BJ (cell line): Measurements from ENCODE around the gene REG1B. TPM values are rescaled to one million over a fixed set of nuclear protein-coding genes. Genes with fewer than 3 reads are reported as not detected.

Source experiments
- CTCF ChIA-PET: fragments of 350-600 bp; formaldehyde crosslinking; extraction: SDS; loops from one replicate; lab custom pipeline; 2021; ENCODE audit warnings: antibody characterized with exemption, inconsistent platforms; lab: Yijun Ruan, JAX
- POLR2A ChIA-PET: fragments of 300-600 bp; sonication (Branson Sonifier 250); formaldehyde crosslinking; extraction: SDS; loops from one replicate; lab custom pipeline; 2021; ENCODE audit warnings: antibody characterized with exemption; lab: Charles Lee
- DNase-seq: peaks from one replicate; pipeline ENCODE4 v3.0.0-alpha.2; 2011; ENCODE audit warnings: low read depth
- H3K27me3 ChIP-seq: 2 replicates; pipeline ENCODE4 v1.6.0; 2011; ENCODE audit warnings: low read length; ENCODE audit not compliant: control insufficient read depth, insufficient read depth
- H3K36me3 ChIP-seq: 2 replicates; pipeline ENCODE4 v1.5.1; 2011; ENCODE audit warnings: low read length; ENCODE audit not compliant: control insufficient read depth, insufficient read depth
- H3K4me3 ChIP-seq: 2 replicates; pipeline ENCODE4 v1.5.1; 2011; ENCODE audit warnings: low read depth, mild to moderate bottlenecking, control low read depth, low read length
- polyA plus RNA-seq: library from polyadenylated mRNA; depleted of rRNA; stranded (reverse); fragments of >200 nt; gene quantifications from 2 replicates; pipeline ENCODE4 v1.2.3, GENCODE V29; 2011
- TF ChIP-seq, protein P1 (sequence below): IDR thresholded peaks from 2 replicates; pipeline ENCODE4 v1.5.1; 2011; ENCODE audit warnings: low read depth, mild to moderate bottlenecking, control low read depth, inconsistent platforms, low read length, moderate library complexity; ENCODE audit not compliant: insufficient read depth

The REG1B gene
- polyA plus RNA-seq, 1 experiment: not detected

DNA sequence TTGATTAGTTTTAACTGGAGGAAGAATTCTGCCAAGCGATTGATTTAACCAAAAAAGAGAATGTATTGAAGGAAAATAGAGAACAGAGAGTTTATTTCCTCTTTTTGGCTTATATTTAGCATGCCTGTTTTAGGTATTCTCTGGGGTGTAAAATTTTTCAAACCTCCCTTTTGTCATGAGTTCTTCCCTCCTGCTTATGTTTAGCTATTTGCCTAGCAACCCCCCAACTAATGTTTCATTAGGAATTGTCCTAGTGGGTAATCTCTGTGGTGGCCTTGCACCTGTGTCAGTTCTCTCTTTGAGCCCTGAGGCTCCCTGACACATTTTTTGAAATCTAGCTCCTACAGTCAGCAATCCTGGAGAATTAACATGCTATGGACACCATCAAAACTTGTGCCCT lies 12.5 kb upstream of the REG1B start:
- TF ChIP-seq, protein P1, sequence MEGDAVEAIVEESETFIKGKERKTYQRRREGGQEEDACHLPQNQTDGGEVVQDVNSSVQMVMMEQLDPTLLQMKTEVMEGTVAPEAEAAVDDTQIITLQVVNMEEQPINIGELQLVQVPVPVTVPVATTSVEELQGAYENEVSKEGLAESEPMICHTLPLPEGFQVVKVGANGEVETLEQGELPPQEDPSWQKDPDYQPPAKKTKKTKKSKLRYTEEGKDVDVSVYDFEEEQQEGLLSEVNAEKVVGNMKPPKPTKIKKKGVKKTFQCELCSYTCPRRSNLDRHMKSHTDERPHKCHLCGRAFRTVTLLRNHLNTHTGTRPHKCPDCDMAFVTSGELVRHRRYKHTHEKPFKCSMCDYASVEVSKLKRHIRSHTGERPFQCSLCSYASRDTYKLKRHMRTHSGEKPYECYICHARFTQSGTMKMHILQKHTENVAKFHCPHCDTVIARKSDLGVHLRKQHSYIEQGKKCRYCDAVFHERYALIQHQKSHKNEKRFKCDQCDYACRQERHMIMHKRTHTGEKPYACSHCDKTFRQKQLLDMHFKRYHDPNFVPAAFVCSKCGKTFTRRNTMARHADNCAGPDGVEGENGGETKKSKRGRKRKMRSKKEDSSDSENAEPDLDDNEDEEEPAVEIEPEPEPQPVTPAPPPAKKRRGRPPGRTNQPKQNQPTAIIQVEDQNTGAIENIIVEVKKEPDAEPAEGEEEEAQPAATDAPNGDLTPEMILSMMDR: no peak
- ChIA-PET POLR2A (no interaction called here), CTCF (interaction anchor here (1.8 kb wide), 1 partner anchor 13 kb away, joined by 4 read pairs; no protein-coding TSS in a partner anchor)
- Histone ChIP-seq H3K27me3 (no peaks in the 10 kb centered on the region), H3K36me3 (no peaks in the 10 kb centered on the region), H3K4me3 (no peak overlapping the region)
- DNase-seq: no peak

DNA sequence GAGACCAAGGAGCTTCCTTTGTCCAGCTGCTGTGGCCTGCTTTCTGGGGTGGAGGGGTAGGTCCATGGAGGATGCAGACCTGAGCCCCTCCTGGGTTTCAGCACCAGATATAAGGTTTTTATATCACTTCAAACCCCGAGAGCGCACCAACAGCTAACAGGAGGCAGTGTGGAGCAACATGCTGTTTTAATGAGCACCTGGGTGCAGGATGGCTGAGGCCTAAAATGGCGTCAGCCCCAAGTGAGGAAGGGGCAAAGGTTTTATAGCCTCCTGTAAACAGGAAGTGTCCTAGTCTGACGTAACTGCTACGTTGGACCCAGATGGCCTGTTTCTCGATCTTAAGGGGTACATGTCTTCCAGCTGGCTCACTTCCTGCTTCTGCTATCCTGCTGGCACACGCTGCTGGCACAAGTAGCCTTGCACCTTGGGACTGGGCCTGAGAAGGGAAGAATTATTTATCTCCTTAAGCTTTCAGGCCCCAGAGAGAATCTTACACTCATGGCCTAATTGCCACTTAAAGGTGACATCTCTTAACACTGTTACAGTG lies 11.4 kb upstream of the REG1B start:
- Histone ChIP-seq H3K27me3 (no peaks in the 10 kb centered on the region), H3K36me3 (no peaks in the 10 kb centered on the region), H3K4me3 (no peak overlapping the region)
- TF ChIP-seq, protein P1: no peak
- POLR2A ChIA-PET: no interaction called here
- no peak for DNase-seq
- CTCF ChIA-PET: interaction anchor here (1.8 kb wide), 1 partner anchor 14 kb away, joined by 4 read pairs; no protein-coding TSS in a partner anchor

DNA sequence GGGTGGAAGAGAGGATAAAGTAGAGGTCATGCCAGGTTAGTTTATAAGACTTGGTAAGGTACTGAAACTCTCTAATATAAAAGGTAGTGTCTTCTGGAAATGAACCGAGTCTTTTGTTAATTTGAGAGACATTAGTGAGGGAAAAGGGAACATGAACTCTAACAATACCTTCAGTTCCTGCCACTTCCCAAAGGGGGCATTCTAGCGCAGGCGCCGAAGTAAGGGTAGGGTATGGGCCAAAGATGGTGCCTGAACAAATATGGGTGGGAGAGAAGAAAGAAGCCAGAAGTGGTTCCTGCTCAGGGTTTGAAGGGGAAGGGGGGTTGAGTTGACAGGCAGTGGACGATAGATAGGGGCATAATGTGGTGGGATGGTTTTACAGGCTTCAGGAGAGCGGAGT lies 10.1 kb upstream of the REG1B start:
- TF ChIP-seq, protein P1: no peak

GRCh38 chr2:79090693-79091092 lies 2.9 kb upstream of the REG1B start:
- POLR2A ChIA-PET: no interaction called here
- no peak for DNase-seq
- CTCF ChIA-PET: no interaction called here

More for the DNA sequence above, 10.1 kb upstream of the REG1B start:
- Histone ChIP-seq H3K4me3 (no peak overlapping the region), H3K36me3 (no peaks in the 10 kb centered on the region), H3K27me3 (no peaks in the 10 kb centered on the region)
- DNase-seq: no peak
- CTCF ChIA-PET: no interaction called here
- POLR2A ChIA-PET: no interaction called here

DNA sequence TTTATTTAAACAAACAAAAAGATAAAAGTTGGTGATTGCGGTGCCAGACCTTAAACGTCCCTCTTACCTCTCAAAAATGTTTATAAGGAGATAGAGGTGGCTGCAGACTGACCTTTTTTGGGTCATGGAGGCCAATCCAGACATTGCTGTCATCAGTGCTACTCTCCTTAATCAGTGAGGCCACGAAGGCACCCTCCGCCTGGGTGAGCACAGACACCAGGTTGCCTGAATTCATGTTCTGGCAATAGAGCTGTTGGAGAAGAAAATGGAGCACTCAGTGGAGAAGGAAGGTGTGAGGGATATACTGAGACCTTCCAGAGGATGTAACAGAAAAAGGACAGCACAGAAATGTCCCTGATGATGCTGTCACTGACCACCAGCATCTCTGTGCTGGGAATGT lies 1.5 kb downstream of the REG1B start:
- Histone ChIP-seq H3K4me3 (no peak overlapping the region), H3K27me3 (no peaks in the 10 kb centered on the region), H3K36me3 (no peaks in the 10 kb centered on the region)
- DNase-seq: no peak
- CTCF ChIA-PET: no interaction called here
- POLR2A ChIA-PET: no interaction called here
- TF ChIP-seq, protein P1: no peak

More at GRCh38 chr2:79090693-79091092, 2.9 kb upstream of the REG1B start:
- TF ChIP-seq, protein P1: no peak
- H3K27me3 ChIP-seq: no peaks in the 10 kb centered on the region
- no peak overlapping the region for H3K4me3 ChIP-seq
- no peaks in the 10 kb centered on the region for H3K36me3 ChIP-seq
